ENCODE data around the gene CHST13. TPM values are rescaled to one million over a fixed set of nuclear protein-coding genes. Genes with fewer than 3 reads are reported as not detected.

CHST13 gene
- total RNA-seq, 1 donor from 2014 or later: not detected

Small RNAs within 50 kb of the gene (small RNA-seq; reads per million reads assigned to genes)
- gene RNA5SP138 (ENCODE audit: low replicate concordance): not detected

Other genes with a start within 250 kb of the CHST13 start
- 12.1 TPM for gene KLF15, start 166.7 kb upstream of the CHST13 start, total RNA-seq
- not detected for gene CFAP100, start 129.2 kb upstream of the CHST13 start, total RNA-seq
- 39.2 TPM for gene ZXDC, start 48.3 kb upstream of the CHST13 start, total RNA-seq
- not detected for gene UROC1, start 6.4 kb upstream of the CHST13 start, total RNA-seq
- gene C3orf22, start 34.8 kb downstream of the CHST13 start, total RNA-seq: not detected
- 14.6 TPM for gene TXNRD3, start 131.0 kb downstream of the CHST13 start, total RNA-seq
- 4.8 TPM for gene CHCHD6, start 180.1 kb downstream of the CHST13 start, total RNA-seq